ENCODE measurements around the gene SPDL1.

GRCh38 chr5:169592937-169593650, 9.5 kb downstream of the SPDL1 start:
- TF ChIP-seq CTCF (IDR thresholded peaks at IDR 0.05; ENCODE audit: poor library complexity) = no peak
- no peak for TF ChIP-seq EZH2 (IDR thresholded peaks at IDR 0.05; ENCODE audit: borderline replicate concordance)
- no peak for TF ChIP-seq EZH2phosphoT487 (IDR thresholded peaks at IDR 0.05; ENCODE audit: low read depth, severe bottlenecking, unreplicated experiment)

Measured in hepatocyte (in vitro differentiated cells).